Kidney epithelial cell (primary cell): Measurements from ENCODE around the gene PRICKLE4. TPM values are rescaled to one million over a fixed set of nuclear protein-coding genes. Genes with fewer than 3 reads are reported as not detected.
"Not testable (repeated sequence)": the region's sequence is repeated elsewhere in the genome, so short reads cannot be mapped to it uniquely, and the experiment has no call there.

Experiments
- DNase-seq: peaks from one replicate; pipeline ENCODE4 v3.0.0-alpha.2; 2010; ENCODE audit warnings: low read depth
- H3K27me3 ChIP-seq: 2 replicates; pipeline ENCODE4 v1.6.0; 2011; ENCODE audit warnings: low read length; ENCODE audit not compliant: control insufficient read depth, insufficient read depth
- H3K36me3 ChIP-seq: 2 replicates; pipeline ENCODE4 v1.5.1; 2011; ENCODE audit warnings: low read length; ENCODE audit not compliant: control insufficient read depth, insufficient read depth
- H3K4me3 ChIP-seq: 2 replicates; pipeline ENCODE4 v1.5.1; 2011; ENCODE audit warnings: low read depth, mild to moderate bottlenecking, control low read depth, low read length
- CTCF ChIP-seq: IDR thresholded peaks from 2 replicates; pipeline ENCODE4 v1.5.1; 2011; ENCODE audit warnings: mild to moderate bottlenecking, moderate library complexity, low read length, control low read depth, inconsistent platforms; ENCODE audit not compliant: insufficient read depth, poor library complexity, severe bottlenecking
- total RNA-seq: library from RNA; depleted of rRNA; stranded (reverse); fragments of >200 nt; gene quantifications from 2 replicates; pipeline ENCODE4 v1.2.3, GENCODE V29; 2015

PRICKLE4 gene
- total RNA-seq, 1 donor from 2014 or later: not detected

GRCh38 chr6:41759106-41759904 lies 21.3 kb upstream of the PRICKLE4 start:
- H3K27me3 ChIP-seq: peaks cover 5% of the 10 kb centered on the region
- no peak for DNase-seq
- no peak overlapping the region for H3K4me3 ChIP-seq
- H3K36me3 ChIP-seq: no peaks in the 10 kb centered on the region
- TF ChIP-seq CTCF: no peak

- peaks cover 5% of the 10 kb centered on the region for H3K27me3 ChIP-seq
- H3K36me3 ChIP-seq: no peaks in the 10 kb centered on the region
- TF ChIP-seq CTCF: no peak
- no peak overlapping the region for H3K4me3 ChIP-seq
- DNase-seq: no peak
Measured at GRCh38 chr6:41759905-41760579, 20.5 kb upstream of the PRICKLE4 start.

GRCh38 chr6:41763470-41763869 lies 17.1 kb upstream of the PRICKLE4 start:
- no peak for TF ChIP-seq CTCF
- no peak for DNase-seq

GRCh38 chr6:41766043-41766664 lies 14.4 kb upstream of the PRICKLE4 start:
- not testable (repeated sequence) for H3K27me3 ChIP-seq, H3K4me3 ChIP-seq, H3K36me3 ChIP-seq, DNase-seq

More at GRCh38 chr6:41763470-41763869, 17.1 kb upstream of the PRICKLE4 start:
- Histone ChIP-seq H3K36me3 (no peaks in the 10 kb centered on the region), H3K27me3 (no peaks in the 10 kb centered on the region), H3K4me3 (no peak overlapping the region)

GRCh38 chr6:41767112-41767833 lies 13.3 kb upstream of the PRICKLE4 start:
- no peak for DNase-seq
- no peak for TF ChIP-seq CTCF
- H3K4me3 ChIP-seq: no peak overlapping the region
- no peaks in the 10 kb centered on the region for H3K36me3 ChIP-seq
- no peaks in the 10 kb centered on the region for H3K27me3 ChIP-seq
